Neuronal stem cell (in vitro differentiated cells): ENCODE data around the gene TRIM52.
A peak's percentile ranks its signal among the peaks of the same experiment; 100 is the strongest.

Source experiments
- DNase-seq: peaks from one replicate; pipeline ENCODE4 v3.0.0-alpha.2; 2013; ENCODE audit warnings: low spot score
- H2AFZ ChIP-seq: one replicate; pipeline ENCODE4 v1.6.1; 2013; ENCODE audit warnings: mild to moderate bottlenecking, low read length, inconsistent platforms
- H2AK5ac ChIP-seq: 2 replicates; pipeline ENCODE4 v1.6.1; 2013; ENCODE audit warnings: low read depth, mild to moderate bottlenecking, inconsistent platforms, low read length, moderate library complexity, mixed read lengths
- H2BK120ac ChIP-seq: 2 replicates; pipeline ENCODE4 v1.6.1; 2013; ENCODE audit warnings: low read depth, mild to moderate bottlenecking, inconsistent platforms, low read length, moderate library complexity, mixed read lengths
- H2BK12ac ChIP-seq: one replicate; pipeline ENCODE4 v1.6.1; 2013; ENCODE audit warnings: low read length, inconsistent platforms
- H2BK15ac ChIP-seq: 2 replicates; pipeline ENCODE4 v1.6.1; 2013; ENCODE audit warnings: mild to moderate bottlenecking, low read length, inconsistent platforms, mixed read lengths
- H2BK5ac ChIP-seq: one replicate; pipeline ENCODE4 v1.6.1; 2013; ENCODE audit warnings: inconsistent platforms, mild to moderate bottlenecking, low read length, moderate library complexity
- H3K14ac ChIP-seq: one replicate; pipeline ENCODE4 v1.6.1; 2013; ENCODE audit warnings: low read length, inconsistent platforms
- H3K18ac ChIP-seq: 2 replicates; pipeline ENCODE4 v1.6.1; 2013; ENCODE audit warnings: low read length, inconsistent platforms
- H3K23ac ChIP-seq: 2 replicates; pipeline ENCODE4 v1.6.1; 2013; ENCODE audit warnings: low read depth, mild to moderate bottlenecking, mixed read lengths, low read length, inconsistent platforms; ENCODE audit not compliant: poor library complexity
- H3K27ac ChIP-seq: replicated peaks from 3 replicates; pipeline ENCODE4 v1.5.1; 2013; ENCODE audit warnings: low read length, inconsistent platforms
- H3K27me3 ChIP-seq, 3 experiments: 2 replicates each; pipeline ENCODE4 v1.6.1; 2013; ENCODE audit warnings: low read length in 3 of 3, mild to moderate bottlenecking in 2 of 3, inconsistent platforms in 1 of 3, low read depth in 1 of 3, mixed read lengths in 1 of 3, moderate library complexity in 1 of 3; ENCODE audit not compliant: control insufficient read depth in 3 of 3, insufficient read depth in 3 of 3
- H3K36me3 ChIP-seq, 2 donors: replicated peaks in 1 of 2; 2 replicates each; pipeline ENCODE4 v1.6.1; 2013; ENCODE audit warnings: low read length in 2 of 2; ENCODE audit not compliant: control insufficient read depth in 2 of 2, insufficient read depth in 2 of 2
- H3K4ac ChIP-seq: 2 replicates; pipeline ENCODE4 v1.6.1; 2013; ENCODE audit warnings: inconsistent platforms, mild to moderate bottlenecking, low read length, moderate library complexity
- H3K4me1 ChIP-seq, 2 donors: 1 replicate in 1 of 2; 2 replicates in 1 of 2; pipeline ENCODE4 v1.6.1; 2013; ENCODE audit warnings: low read length in 2 of 2, low read depth in 1 of 2; ENCODE audit not compliant: control insufficient read depth in 2 of 2, insufficient read depth in 1 of 2
- H3K4me2 ChIP-seq: one replicate; pipeline ENCODE4 v1.6.1; 2013; ENCODE audit warnings: mild to moderate bottlenecking, low read length, inconsistent platforms; ENCODE audit not compliant: insufficient read depth, poor library complexity, severe bottlenecking
- H3K4me3 ChIP-seq, 2 donors: 2 replicates each; pipeline ENCODE4 v1.5.1; 2013; ENCODE audit warnings: low read length in 2 of 2, mild to moderate bottlenecking in 2 of 2, inconsistent platforms in 1 of 2, moderate library complexity in 1 of 2
- H3K79me1 ChIP-seq: one replicate; pipeline ENCODE4 v1.6.1; 2013; ENCODE audit warnings: low read depth, mild to moderate bottlenecking, inconsistent platforms, low read length, moderate library complexity
- H3K9ac ChIP-seq: one replicate; pipeline ENCODE4 v1.6.1; 2013; ENCODE audit warnings: mild to moderate bottlenecking, low read depth, low read length, inconsistent platforms; ENCODE audit not compliant: poor library complexity
- H3K9me3 ChIP-seq, 2 donors: replicated peaks in 1 of 2; 2 replicates each; pipeline versions ENCODE3 to v1.6.1; 2013; ENCODE audit warnings: low read length in 2 of 2, mild to moderate bottlenecking in 2 of 2, inconsistent platforms in 1 of 2, low read depth in 1 of 2, mixed read lengths in 1 of 2, moderate library complexity in 1 of 2; ENCODE audit not compliant: control insufficient read depth in 2 of 2, insufficient read depth in 1 of 2
- H4K8ac ChIP-seq: one replicate; pipeline ENCODE4 v1.6.1; 2013; ENCODE audit warnings: low read depth, mild to moderate bottlenecking, inconsistent platforms, low read length, moderate library complexity
- H4K91ac ChIP-seq: one replicate; pipeline ENCODE4 v1.6.1; 2013; ENCODE audit warnings: low read length, low read depth, mild to moderate bottlenecking, inconsistent platforms; ENCODE audit not compliant: poor library complexity
- WGBS, 2 donors: extraction: QIAGEN DNeasy Blood & Tissue Kit; methylation state at CpG; one replicate each; pipeline ENCODE4 v1.1.7; 2013; ENCODE audit warnings: missing lambda C conversion rate in 2 of 2, mixed read lengths in 1 of 2; ENCODE audit not compliant: insufficient read length in 2 of 2, insufficient replicate concordance in 1 of 2; ENCODE audit errors: extremely low coverage in 2 of 2; 5-methylcytosine and 5-hydroxymethylcytosine counted together

Gene TRIM52

GRCh38 chr5:181222630-181223057 lies 38.3 kb downstream of the TRIM52 start:
- H3K18ac ChIP-seq = no peak overlapping the region
- no CpG with 5 or more reads among the region's 18 CpGs for whole genome bisulfite sequencing, 2 donors
- H4K8ac ChIP-seq = no peak overlapping the region
- H2AFZ ChIP-seq = peak overlapping the region; percentile 96
- no peak overlapping the region for H2BK12ac ChIP-seq
- H3K23ac ChIP-seq = peak overlapping the region; percentile 98
- no peak overlapping the region for H2BK5ac ChIP-seq
- H3K4me3 ChIP-seq = peak overlapping the region; percentile 91 to 96
- DNase-seq = no peak
- H4K91ac ChIP-seq = no peak overlapping the region
- H3K4ac ChIP-seq = no peak overlapping the region
- peaks cover 7 to 29% of the 10 kb centered on the region in 2 donors for H3K36me3 ChIP-seq
- no peaks in the 10 kb centered on the region for H3K9me3 ChIP-seq
- no peak overlapping the region for H3K14ac ChIP-seq
- H2BK15ac ChIP-seq = no peak overlapping the region
- H2AK5ac ChIP-seq = no peak overlapping the region
- peak overlapping the region; percentile 62 for H3K4me2 ChIP-seq
- H3K27me3 ChIP-seq = no peaks in the 10 kb centered on the region
- H3K27ac ChIP-seq = peak overlapping the region; percentile 73
- H3K9ac ChIP-seq = peak overlapping the region; percentile 71
- peaks cover 6 to 13% of the 10 kb centered on the region in 2 donors for H3K4me1 ChIP-seq
- H2BK120ac ChIP-seq = no peak overlapping the region
- peaks cover 7% of the 10 kb centered on the region for H3K79me1 ChIP-seq

- H3K27ac ChIP-seq = peak overlapping the region; percentile 82
- H3K4ac ChIP-seq = no peak overlapping the region
- H2AK5ac ChIP-seq = no peak overlapping the region
- no peaks in the 10 kb centered on the region for H3K27me3 ChIP-seq
- H3K18ac ChIP-seq = no peak overlapping the region
- H3K4me2 ChIP-seq = peak overlapping the region; percentile 70
- no peak overlapping the region for H2BK12ac ChIP-seq
- DNase-seq = peak; percentile 97
- peak overlapping the region; percentile 71 for H3K9ac ChIP-seq
- WGBS, 2 donors = no CpG with 5 or more reads among the region's 50 CpGs
- H4K91ac ChIP-seq = no peak overlapping the region
- H2BK5ac ChIP-seq = no peak overlapping the region
- no peaks in the 10 kb centered on the region for H3K9me3 ChIP-seq
- H3K4me3 ChIP-seq = peak overlapping the region; percentile 89 to 96
- peaks cover 6 to 13% of the 10 kb centered on the region in 2 donors for H3K4me1 ChIP-seq
- no peak overlapping the region for H3K23ac ChIP-seq
- H4K8ac ChIP-seq = no peak overlapping the region
- no peak overlapping the region for H2BK120ac ChIP-seq
- H2AFZ ChIP-seq = peak overlapping the region; percentile 96
- H3K14ac ChIP-seq = no peak overlapping the region
- H3K36me3 ChIP-seq = peaks cover 7 to 24% of the 10 kb centered on the region in 2 donors
- H2BK15ac ChIP-seq = no peak overlapping the region
- peaks cover 7% of the 10 kb centered on the region for H3K79me1 ChIP-seq
Observed at GRCh38 chr5:181221792-181222629, 38.9 kb downstream of the TRIM52 start.

- Histone ChIP-seq H3K14ac (no peak overlapping the region), H2BK5ac (no peak overlapping the region), H3K4me2 (peak overlapping the region; percentile 40), H3K4ac (no peak overlapping the region), H3K36me3 (peaks cover 5 to 17% of the 10 kb centered on the region in 2 donors), H3K23ac (no peak overlapping the region), H3K27ac (peak overlapping the region; percentile 41), H4K91ac (no peak overlapping the region), H3K9ac (no peak overlapping the region), H3K27me3 (peaks cover 0 to 6% (median 0%) of the 10 kb centered on the region in 3 experiments), H3K9me3 (no peaks in the 10 kb centered on the region), H3K4me3 (peak overlapping the region; percentile 68 to 96), H2BK120ac (no peak overlapping the region), H2BK12ac (no peak overlapping the region), H3K79me1 (peaks cover 5% of the 10 kb centered on the region), H2AFZ (peak overlapping the region; percentile 53), H3K18ac (no peak overlapping the region), H4K8ac (no peak overlapping the region), H2AK5ac (no peak overlapping the region), H3K4me1 (peaks cover 6 to 13% of the 10 kb centered on the region in 2 donors), H2BK15ac (no peak overlapping the region)
- WGBS, 2 donors = no CpG with 5 or more reads among the region's 27 CpGs
- peak; percentile 23 for DNase-seq
Observed at GRCh38 chr5:181221105-181221791, 39.7 kb downstream of the TRIM52 start.

- H4K91ac ChIP-seq = no peak overlapping the region
- H3K18ac ChIP-seq = no peak overlapping the region
- no peak overlapping the region for H3K9ac ChIP-seq
- no CpG with 5 or more reads among the region's 10 CpGs for WGBS, 2 donors
- H3K36me3 ChIP-seq = peaks cover 5 to 8% of the 10 kb centered on the region in 2 donors
- no peak overlapping the region for H3K4me2 ChIP-seq
- no peak overlapping the region for H2BK12ac ChIP-seq
- H4K8ac ChIP-seq = no peak overlapping the region
- H2BK15ac ChIP-seq = no peak overlapping the region
- H2AK5ac ChIP-seq = no peak overlapping the region
- H3K27me3 ChIP-seq = peaks cover 0 to 10% (median 0%) of the 10 kb centered on the region in 3 experiments
- H3K9me3 ChIP-seq = no peaks in the 10 kb centered on the region
- no peak overlapping the region for H2BK5ac ChIP-seq
- no peak overlapping the region for H2AFZ ChIP-seq
- no peak overlapping the region for H3K14ac ChIP-seq
- H3K4me1 ChIP-seq = peaks cover 6 to 13% of the 10 kb centered on the region in 2 donors
- H2BK120ac ChIP-seq = no peak overlapping the region
- no peak overlapping the region for H3K27ac ChIP-seq
- H3K4ac ChIP-seq = no peak overlapping the region
- DNase-seq = no peak
- H3K4me3 ChIP-seq = no peak overlapping the region
- H3K79me1 ChIP-seq = peaks cover 5% of the 10 kb centered on the region
- no peak overlapping the region for H3K23ac ChIP-seq
Observed at GRCh38 chr5:181220178-181220515, 40.8 kb downstream of the TRIM52 start.
